ENCODE results near the gene CCR2. TPM values are rescaled to one million over a fixed set of nuclear protein-coding genes. Genes with fewer than 3 reads are reported as not detected.

The CCR2 gene
- total and polyA plus RNA-seq, 2 experiments from 2014 or later = not detected

DNA sequence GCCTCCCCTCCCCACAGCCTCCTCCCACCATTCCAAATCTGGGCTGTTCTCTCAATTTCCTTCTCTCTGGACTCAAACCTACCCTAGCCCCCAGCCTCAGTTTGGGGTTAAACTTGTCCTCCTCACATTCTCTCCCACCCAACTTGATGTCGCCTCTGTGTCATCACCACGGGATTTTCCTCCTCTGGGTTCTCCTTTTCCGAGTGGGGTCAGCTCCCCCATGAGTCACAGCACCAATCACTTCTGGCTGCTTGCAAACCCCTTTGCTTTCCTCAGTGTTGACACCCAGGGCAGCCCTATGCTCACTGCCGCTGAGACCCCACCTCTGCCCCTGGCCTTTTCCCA is 52.5 kb downstream of the CCR2 start:
- no peaks in the 10 kb centered on the region for H3K79me2 ChIP-seq (replicated peaks; ENCODE audit: insufficient read depth)
- TF ChIP-seq POLR2AphosphoS5 (IDR thresholded peaks at IDR 0.05; ENCODE audit: low read depth) = no peak
- TF ChIP-seq EZH2 (IDR thresholded peaks at IDR 0.05; ENCODE audit: low read depth, unreplicated experiment) = no peak
- no peak for TF ChIP-seq JUNB (IDR thresholded peaks at IDR 0.05; ENCODE audit: unreplicated experiment)
- no peak for TF ChIP-seq EZH2phosphoT487 (IDR thresholded peaks at IDR 0.05; ENCODE audit: unreplicated experiment)
- TF ChIP-seq CREB1 (CRISPR knock-in tag; IDR thresholded peaks at IDR 0.05; ENCODE audit: low read depth) = no peak
- TF ChIP-seq, protein P1, sequence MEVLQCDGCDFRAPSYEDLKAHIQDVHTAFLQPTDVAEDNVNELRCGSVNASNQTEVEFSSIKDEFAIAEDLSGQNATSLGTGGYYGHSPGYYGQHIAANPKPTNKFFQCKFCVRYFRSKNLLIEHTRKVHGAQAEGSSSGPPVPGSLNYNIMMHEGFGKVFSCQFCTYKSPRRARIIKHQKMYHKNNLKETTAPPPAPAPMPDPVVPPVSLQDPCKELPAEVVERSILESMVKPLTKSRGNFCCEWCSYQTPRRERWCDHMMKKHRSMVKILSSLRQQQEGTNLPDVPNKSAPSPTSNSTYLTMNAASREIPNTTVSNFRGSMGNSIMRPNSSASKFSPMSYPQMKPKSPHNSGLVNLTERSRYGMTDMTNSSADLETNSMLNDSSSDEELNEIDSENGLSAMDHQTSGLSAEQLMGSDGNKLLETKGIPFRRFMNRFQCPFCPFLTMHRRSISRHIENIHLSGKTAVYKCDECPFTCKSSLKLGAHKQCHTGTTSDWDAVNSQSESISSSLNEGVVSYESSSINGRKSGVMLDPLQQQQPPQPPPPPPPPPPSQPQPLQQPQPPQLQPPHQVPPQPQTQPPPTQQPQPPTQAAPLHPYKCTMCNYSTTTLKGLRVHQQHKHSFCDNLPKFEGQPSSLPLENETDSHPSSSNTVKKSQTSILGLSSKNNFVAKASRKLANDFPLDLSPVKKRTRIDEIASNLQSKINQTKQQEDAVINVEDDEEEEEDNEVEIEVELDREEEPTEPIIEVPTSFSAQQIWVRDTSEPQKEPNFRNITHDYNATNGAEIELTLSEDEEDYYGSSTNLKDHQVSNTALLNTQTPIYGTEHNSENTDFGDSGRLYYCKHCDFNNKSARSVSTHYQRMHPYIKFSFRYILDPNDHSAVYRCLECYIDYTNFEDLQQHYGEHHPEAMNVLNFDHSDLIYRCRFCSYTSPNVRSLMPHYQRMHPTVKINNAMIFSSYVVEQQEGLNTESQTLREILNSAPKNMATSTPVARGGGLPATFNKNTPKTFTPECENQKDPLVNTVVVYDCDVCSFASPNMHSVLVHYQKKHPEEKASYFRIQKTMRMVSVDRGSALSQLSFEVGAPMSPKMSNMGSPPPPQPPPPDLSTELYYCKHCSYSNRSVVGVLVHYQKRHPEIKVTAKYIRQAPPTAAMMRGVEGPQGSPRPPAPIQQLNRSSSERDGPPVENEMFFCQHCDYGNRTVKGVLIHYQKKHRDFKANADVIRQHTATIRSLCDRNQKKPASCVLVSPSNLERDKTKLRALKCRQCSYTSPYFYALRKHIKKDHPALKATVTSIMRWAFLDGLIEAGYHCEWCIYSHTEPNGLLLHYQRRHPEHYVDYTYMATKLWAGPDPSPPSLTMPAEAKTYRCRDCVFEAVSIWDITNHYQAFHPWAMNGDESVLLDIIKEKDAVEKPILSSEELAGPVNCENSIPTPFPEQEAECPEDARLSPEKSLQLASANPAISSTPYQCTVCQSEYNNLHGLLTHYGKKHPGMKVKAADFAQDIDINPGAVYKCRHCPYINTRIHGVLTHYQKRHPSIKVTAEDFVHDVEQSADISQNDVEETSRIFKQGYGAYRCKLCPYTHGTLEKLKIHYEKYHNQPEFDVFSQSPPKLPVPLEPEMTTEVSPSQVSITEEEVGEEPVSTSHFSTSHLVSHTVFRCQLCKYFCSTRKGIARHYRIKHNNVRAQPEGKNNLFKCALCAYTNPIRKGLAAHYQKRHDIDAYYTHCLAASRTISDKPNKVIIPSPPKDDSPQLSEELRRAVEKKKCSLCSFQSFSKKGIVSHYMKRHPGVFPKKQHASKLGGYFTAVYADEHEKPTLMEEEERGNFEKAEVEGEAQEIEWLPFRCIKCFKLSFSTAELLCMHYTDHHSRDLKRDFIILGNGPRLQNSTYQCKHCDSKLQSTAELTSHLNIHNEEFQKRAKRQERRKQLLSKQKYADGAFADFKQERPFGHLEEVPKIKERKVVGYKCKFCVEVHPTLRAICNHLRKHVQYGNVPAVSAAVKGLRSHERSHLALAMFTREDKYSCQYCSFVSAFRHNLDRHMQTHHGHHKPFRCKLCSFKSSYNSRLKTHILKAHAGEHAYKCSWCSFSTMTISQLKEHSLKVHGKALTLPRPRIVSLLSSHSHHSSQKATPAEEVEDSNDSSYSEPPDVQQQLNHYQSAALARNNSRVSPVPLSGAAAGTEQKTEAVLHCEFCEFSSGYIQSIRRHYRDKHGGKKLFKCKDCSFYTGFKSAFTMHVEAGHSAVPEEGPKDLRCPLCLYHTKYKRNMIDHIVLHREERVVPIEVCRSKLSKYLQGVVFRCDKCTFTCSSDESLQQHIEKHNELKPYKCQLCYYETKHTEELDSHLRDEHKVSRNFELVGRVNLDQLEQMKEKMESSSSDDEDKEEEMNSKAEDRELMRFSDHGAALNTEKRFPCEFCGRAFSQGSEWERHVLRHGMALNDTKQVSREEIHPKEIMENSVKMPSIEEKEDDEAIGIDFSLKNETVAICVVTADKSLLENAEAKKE (CRISPR knock-in tag; IDR thresholded peaks at IDR 0.05) = no peak
- TF ChIP-seq, protein P2, sequence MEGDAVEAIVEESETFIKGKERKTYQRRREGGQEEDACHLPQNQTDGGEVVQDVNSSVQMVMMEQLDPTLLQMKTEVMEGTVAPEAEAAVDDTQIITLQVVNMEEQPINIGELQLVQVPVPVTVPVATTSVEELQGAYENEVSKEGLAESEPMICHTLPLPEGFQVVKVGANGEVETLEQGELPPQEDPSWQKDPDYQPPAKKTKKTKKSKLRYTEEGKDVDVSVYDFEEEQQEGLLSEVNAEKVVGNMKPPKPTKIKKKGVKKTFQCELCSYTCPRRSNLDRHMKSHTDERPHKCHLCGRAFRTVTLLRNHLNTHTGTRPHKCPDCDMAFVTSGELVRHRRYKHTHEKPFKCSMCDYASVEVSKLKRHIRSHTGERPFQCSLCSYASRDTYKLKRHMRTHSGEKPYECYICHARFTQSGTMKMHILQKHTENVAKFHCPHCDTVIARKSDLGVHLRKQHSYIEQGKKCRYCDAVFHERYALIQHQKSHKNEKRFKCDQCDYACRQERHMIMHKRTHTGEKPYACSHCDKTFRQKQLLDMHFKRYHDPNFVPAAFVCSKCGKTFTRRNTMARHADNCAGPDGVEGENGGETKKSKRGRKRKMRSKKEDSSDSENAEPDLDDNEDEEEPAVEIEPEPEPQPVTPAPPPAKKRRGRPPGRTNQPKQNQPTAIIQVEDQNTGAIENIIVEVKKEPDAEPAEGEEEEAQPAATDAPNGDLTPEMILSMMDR (conservative IDR thresholded peaks at IDR 0.05; ENCODE audit: low read depth in 2 of 2) = no peak
- TF ChIP-seq, protein P3, sequence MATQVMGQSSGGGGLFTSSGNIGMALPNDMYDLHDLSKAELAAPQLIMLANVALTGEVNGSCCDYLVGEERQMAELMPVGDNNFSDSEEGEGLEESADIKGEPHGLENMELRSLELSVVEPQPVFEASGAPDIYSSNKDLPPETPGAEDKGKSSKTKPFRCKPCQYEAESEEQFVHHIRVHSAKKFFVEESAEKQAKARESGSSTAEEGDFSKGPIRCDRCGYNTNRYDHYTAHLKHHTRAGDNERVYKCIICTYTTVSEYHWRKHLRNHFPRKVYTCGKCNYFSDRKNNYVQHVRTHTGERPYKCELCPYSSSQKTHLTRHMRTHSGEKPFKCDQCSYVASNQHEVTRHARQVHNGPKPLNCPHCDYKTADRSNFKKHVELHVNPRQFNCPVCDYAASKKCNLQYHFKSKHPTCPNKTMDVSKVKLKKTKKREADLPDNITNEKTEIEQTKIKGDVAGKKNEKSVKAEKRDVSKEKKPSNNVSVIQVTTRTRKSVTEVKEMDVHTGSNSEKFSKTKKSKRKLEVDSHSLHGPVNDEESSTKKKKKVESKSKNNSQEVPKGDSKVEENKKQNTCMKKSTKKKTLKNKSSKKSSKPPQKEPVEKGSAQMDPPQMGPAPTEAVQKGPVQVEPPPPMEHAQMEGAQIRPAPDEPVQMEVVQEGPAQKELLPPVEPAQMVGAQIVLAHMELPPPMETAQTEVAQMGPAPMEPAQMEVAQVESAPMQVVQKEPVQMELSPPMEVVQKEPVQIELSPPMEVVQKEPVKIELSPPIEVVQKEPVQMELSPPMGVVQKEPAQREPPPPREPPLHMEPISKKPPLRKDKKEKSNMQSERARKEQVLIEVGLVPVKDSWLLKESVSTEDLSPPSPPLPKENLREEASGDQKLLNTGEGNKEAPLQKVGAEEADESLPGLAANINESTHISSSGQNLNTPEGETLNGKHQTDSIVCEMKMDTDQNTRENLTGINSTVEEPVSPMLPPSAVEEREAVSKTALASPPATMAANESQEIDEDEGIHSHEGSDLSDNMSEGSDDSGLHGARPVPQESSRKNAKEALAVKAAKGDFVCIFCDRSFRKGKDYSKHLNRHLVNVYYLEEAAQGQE (IDR thresholded peaks at IDR 0.05; ENCODE audit: unreplicated experiment) = no peak
- TF ChIP-seq, protein P4, sequence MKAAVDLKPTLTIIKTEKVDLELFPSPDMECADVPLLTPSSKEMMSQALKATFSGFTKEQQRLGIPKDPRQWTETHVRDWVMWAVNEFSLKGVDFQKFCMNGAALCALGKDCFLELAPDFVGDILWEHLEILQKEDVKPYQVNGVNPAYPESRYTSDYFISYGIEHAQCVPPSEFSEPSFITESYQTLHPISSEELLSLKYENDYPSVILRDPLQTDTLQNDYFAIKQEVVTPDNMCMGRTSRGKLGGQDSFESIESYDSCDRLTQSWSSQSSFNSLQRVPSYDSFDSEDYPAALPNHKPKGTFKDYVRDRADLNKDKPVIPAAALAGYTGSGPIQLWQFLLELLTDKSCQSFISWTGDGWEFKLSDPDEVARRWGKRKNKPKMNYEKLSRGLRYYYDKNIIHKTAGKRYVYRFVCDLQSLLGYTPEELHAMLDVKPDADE (IDR thresholded peaks at IDR 0.05) = no peak
- TF ChIP-seq ZNF114 (CRISPR knock-in tag; IDR thresholded peaks at IDR 0.05) = no peak
- no peak for TF ChIP-seq ZNF331 (CRISPR knock-in tag; IDR thresholded peaks at IDR 0.05; ENCODE audit: low read depth)
- no peak for TF ChIP-seq STAT1 (IDR thresholded peaks at IDR 0.05; ENCODE audit: unreplicated experiment)
- TF ChIP-seq NANOG (IDR thresholded peaks at IDR 0.05; ENCODE audit: borderline replicate concordance) = no peak
- no peak overlapping the region for H2AFZ ChIP-seq
- no peak overlapping the region for H3K4me2 ChIP-seq
- H3F3A ChIP-seq (replicated peaks; ENCODE audit: low read depth) = no peaks in the 10 kb centered on the region
- no peaks in the 10 kb centered on the region; the same call in 2 of the 3 replicates for H3K4me1 Mint-ChIP-seq
- H3K4me3 ChIP-seq = no peak overlapping the region
- H3K36me3 Mint-ChIP-seq (ENCODE audit: low read depth) = no peaks in the 10 kb centered on the region
- no peaks in the 10 kb centered on the region for H3K9me2 ChIP-seq (ENCODE audit: insufficient read depth)
- H3K4me3 Mint-ChIP-seq = no peak overlapping the region
- no peaks in the 10 kb centered on the region for H3K36me3 ChIP-seq (ENCODE audit: insufficient read depth)
- DNase-seq (ENCODE audit: low spot score) (no peak), ATAC-seq (no peak)
- H3K27ac Mint-ChIP-seq = no peak overlapping the region
- no peaks in the 10 kb centered on the region for H4K20me1 ChIP-seq (replicated peaks; ENCODE audit: insufficient read depth)
- no peaks in the 10 kb centered on the region for H3K9me3 Mint-ChIP-seq
- no peaks in the 10 kb centered on the region for H3K4me1 ChIP-seq (ENCODE audit: insufficient read depth)
- no peaks in the 10 kb centered on the region for H3K27me3 ChIP-seq (ENCODE audit: insufficient read depth)
- no peak overlapping the region for H3K27ac ChIP-seq (ENCODE audit: low read depth)
- peaks cover 4% of the 10 kb centered on the region for H3K27me3 Mint-ChIP-seq (ENCODE audit: insufficient read depth, low read depth, poor library complexity)

All from GM23338 (cell line).